Coronary artery (tissue), 2 donors: ENCODE measurements around the gene SI.

Experiments used
- DNase-seq: peaks from one replicate; pipeline ENCODE4 v3.0.0-alpha.2; 2017; ENCODE audit warnings: low spot score
- H3K27ac ChIP-seq, 2 donors: fragments of 200-600 bp; sonication (generic); one replicate each; pipeline ENCODE4 v1.5.1; 2016 to 2019
- H3K4me3 ChIP-seq: fragments of 200-600 bp; sonication (generic); 2 replicates; pipeline ENCODE4 v1.5.1; 2016; ENCODE audit warnings: mild to moderate bottlenecking, moderate library complexity
- CTCF ChIP-seq: fragments of 200-600 bp; sonication (generic); IDR thresholded peaks from one replicate; pipeline ENCODE4 v1.5.1; 2019; ENCODE audit warnings: antibody characterized with exemption

SI gene

GRCh38 chr3:165078293-165078692, at the start of gene SI:
Gene SI, minus strand, starts transcription at chr3:165078496. Its CDS starts 2,484 bp downstream, at chr3:165076012.
- no peak for TF ChIP-seq CTCF
- DNase-seq: no peak
- Histone ChIP-seq H3K4me3 (no peak within 1 kb of the TSS), H3K27ac (no peak within 1 kb of the TSS)

- no peak for TF ChIP-seq CTCF
- DNase-seq: no peak
- no peak overlapping the region for H3K4me3 ChIP-seq
- no peak overlapping the region for H3K27ac ChIP-seq
These were observed 47.5 kb upstream of the SI start for GRCh38 chr3:165125836-165126235.

- Histone ChIP-seq H3K27ac (no peak overlapping the region), H3K4me3 (no peak overlapping the region)
- DNase-seq: no peak
- TF ChIP-seq CTCF: no peak
These were observed 33.1 kb upstream of the SI start for GRCh38 chr3:165111401-165111800.

- Histone ChIP-seq H3K4me3 (no peak overlapping the region), H3K27ac (no peak overlapping the region)
- no peak for TF ChIP-seq CTCF
- no peak for DNase-seq
These were observed 25.3 kb upstream of the SI start for GRCh38 chr3:165103616-165104015.

GRCh38 chr3:165082650-165083049, 4.4 kb upstream of the SI start:
- no peak for DNase-seq
- Histone ChIP-seq H3K4me3 (no peak overlapping the region), H3K27ac (no peak overlapping the region)
- TF ChIP-seq CTCF: no peak

- H3K4me3 ChIP-seq: no peak overlapping the region
- TF ChIP-seq CTCF: no peak
- DNase-seq: no peak
- no peak overlapping the region for H3K27ac ChIP-seq
These were observed 2.9 kb upstream of the SI start for GRCh38 chr3:165081183-165081582.

GRCh38 chr3:165075695-165076094, 2.6 kb downstream of the SI start:
- Histone ChIP-seq H3K27ac (no peak overlapping the region), H3K4me3 (no peak overlapping the region)
- TF ChIP-seq CTCF: no peak
- DNase-seq: no peak
